K562 (cell line): ENCODE data around the gene SGK1. TPM values are rescaled to one million over a fixed set of nuclear protein-coding genes. Genes with fewer than 3 reads are reported as not detected.
A peak's percentile ranks its signal among the peaks of the same experiment; 100 is the strongest.

Experiments
- ATF6 ChIP-seq: sonication (generic); formaldehyde crosslinking; IDR thresholded peaks from 2 replicates; pipeline ENCODE4 v1.4.0; 2020; ENCODE audit warnings: mild to moderate bottlenecking, missing genetic modification reagents
- CBFA2T2 ChIP-seq: fragments of 450-650 bp; conservative IDR thresholded peaks from 2 replicates; pipeline ENCODE4 v1.6.1; 2017; ENCODE audit warnings: mild to moderate bottlenecking
- DMBX1 ChIP-seq: fragments of 250-450 bp; sonication (Bioruptor Pico); IDR thresholded peaks from 2 replicates; pipeline ENCODE4 v1.8.0; 2022; ENCODE audit warnings: inconsistent platforms, mild to moderate bottlenecking, moderate library complexity, borderline replicate concordance
- EP300 ChIP-seq: IDR thresholded peaks from 2 replicates; pipeline ENCODE4 v1.6.1; 2012; ENCODE audit warnings: low read length, improper control_type of control experiment
- ERF ChIP-seq: fragments of 450-650 bp; formaldehyde crosslinking; IDR thresholded peaks from 2 replicates; pipeline ENCODE4 v1.4.0; 2020; ENCODE audit warnings: mild to moderate bottlenecking, mixed read lengths
- ETS1 ChIP-seq: conservative IDR thresholded peaks from 2 replicates; pipeline ENCODE4 v1.6.1; 2011; ENCODE audit warnings: low read depth, mild to moderate bottlenecking, low read length; ENCODE audit not compliant: control insufficient read depth
- GATAD2A ChIP-seq: fragments of 450-650 bp; IDR thresholded peaks from 2 replicates; pipeline ENCODE4 v1.6.1; 2017
- GMEB1 ChIP-seq: fragments of 250-450 bp; sonication (Bioruptor Pico); IDR thresholded peaks from 2 replicates; pipeline ENCODE4 v1.4.0; 2020; ENCODE audit warnings: mild to moderate bottlenecking
- HDAC1 ChIP-seq, 2 experiments: fragments of 450-650 bp; IDR thresholded peaks; 2 replicates each; pipeline ENCODE4 v1.6.1; 2016 to 2017; ENCODE audit warnings: inconsistent platforms in 1 of 2, mild to moderate bottlenecking in 1 of 2, moderate library complexity in 1 of 2
- HDAC2 ChIP-seq: fragments of 450-650 bp; IDR thresholded peaks from 2 replicates; pipeline ENCODE4 v1.6.1; 2016; ENCODE audit warnings: mild to moderate bottlenecking
- HMGXB4 ChIP-seq: sonication (generic); formaldehyde crosslinking; IDR thresholded peaks from 2 replicates; pipeline ENCODE4 v1.8.1; 2023; ENCODE audit warnings: mild to moderate bottlenecking, missing genetic modification reagents
- JUN ChIP-seq, 2 experiments: sonication (generic) in 1 of 2; formaldehyde crosslinking in 1 of 2; IDR thresholded peaks; 2 replicates each; pipeline versions ENCODE4 v1.6.1 to v1.8.0; 2012 to 2022; ENCODE audit warnings: borderline replicate concordance in 2 of 2, mild to moderate bottlenecking in 2 of 2, improper control_type of control experiment in 1 of 2, low read depth in 1 of 2, low read length in 1 of 2, missing genetic modification reagents in 1 of 2
- TAL1 ChIP-seq: fragments of 450-650 bp; IDR thresholded peaks from 2 replicates; pipeline ENCODE4 v1.6.1; 2016; ENCODE audit warnings: mild to moderate bottlenecking
- TBL1XR1 ChIP-seq, 2 experiments: IDR thresholded peaks; 2 replicates each; pipeline ENCODE4 v1.6.1; 2012; ENCODE audit warnings: improper control_type of control experiment in 2 of 2, low read length in 2 of 2, mild to moderate bottlenecking in 1 of 2
- VEZF1 ChIP-seq: fragments of 200-800 bp; sonication (Bioruptor generic); IDR thresholded peaks from 2 replicates; pipeline ENCODE4 v1.6.1; 2017; ENCODE audit warnings: missing genetic modification characterization, missing compliant biosample characterization
- ZBTB9 ChIP-seq: fragments of 450-650 bp; formaldehyde crosslinking; IDR thresholded peaks from 2 replicates; pipeline ENCODE4 v1.4.0; 2020; ENCODE audit warnings: mild to moderate bottlenecking, moderate library complexity
- ZNF583 ChIP-seq: fragments of 250-450 bp; sonication (Bioruptor Pico); IDR thresholded peaks from 2 replicates; pipeline ENCODE4 v1.4.0; 2020
- ZNF644 ChIP-seq: fragments of 200-800 bp; sonication (Bioruptor generic); IDR thresholded peaks from 2 replicates; pipeline ENCODE4 v1.6.1; 2016; ENCODE audit warnings: low read depth, missing genetic modification characterization, missing compliant biosample characterization
- ZNF79 ChIP-seq: fragments of 250-450 bp; sonication (Bioruptor Pico); IDR thresholded peaks from 2 replicates; pipeline ENCODE4 v1.4.0; 2020; ENCODE audit warnings: low read depth, mild to moderate bottlenecking, moderate library complexity
- polyA plus RNA-seq, 8 experiments: library from polyadenylated mRNA; depleted of rRNA in 4 of 8; stranded (reverse) in 5 of 8; unstranded in 3 of 8; fragments of >200 nt; fragmentation: Nextera tagmentation in 2 of 8; fragmentation: Illumina TruSeq in 1 of 8; extraction: Ambion mirVana in 2 of 8; extraction: Trizol in 1 of 8; gene quantifications; 2 replicates each; pipeline versions ENCODE4 v1.2.1 to v1.2.3, GENCODE V29; 2011 to 2014; ENCODE audit warnings: inconsistent platforms in 1 of 8, missing spikeins in 1 of 8
- total RNA-seq, 7 experiments: library from RNA; depleted of rRNA in 6 of 7; stranded (reverse); fragments of >200 nt in 6 of 7; fragmentation: Illumina TruSeq in 2 of 7; extraction: Trizol in 2 of 7; gene quantifications; 2 replicates each; pipeline versions ENCODE4 v1.2.1 to v1.2.3, GENCODE V29; 2011 to 2021; ENCODE audit warnings: low replicate concordance in 1 of 7

SGK1 gene
- total and polyA plus RNA-seq, 9 of the 15 experiments (the other 6 are each of a cell fraction or from before 2014, with no cell fraction given) = 3.5 to 7.2 (median 3.9) TPM

GRCh38 chr6:134293659-134294161 lies 24.2 kb downstream of the SGK1 start (continued):
- TF ChIP-seq ZBTB9 (CRISPR knock-in tag) (no peak; the same call in 1 of the 2 replicates), DMBX1 (CRISPR knock-in tag) (no peak), ZNF644 (tag) (peak; percentile 72; the same call in 1 of the 2 replicates), JUN (IDR thresholded peaks at IDR 0.05; ENCODE audit: borderline replicate concordance, low read depth, low read length) (no peak), JUN (CRISPR knock-in tag; IDR thresholded peaks at IDR 0.05; ENCODE audit: borderline replicate concordance) (no peak), ZNF79 (CRISPR knock-in tag) (no peak), ZNF583 (no peak), EP300 (peak; percentile 61; the same call in 1 of the 2 replicates), ERF (no peak), GATAD2A (0 out of 2 replicates have a peak, but pooled peaks have one; percentile 14), TAL1 (peak; percentile 69), CBFA2T2 (peak; percentile 41; the same call in 1 of the 2 replicates), HDAC1 (IDR thresholded peaks at IDR 0.05) (peak in 1 of 2 experiments; percentile 28; a peak in 1 of 4 replicates), TBL1XR1 (IDR thresholded peaks at IDR 0.05; ENCODE audit: low read length in 2 of 2) (peak in 1 of 2 experiments; percentile 53; a peak in 1 of 4 replicates), HDAC2 (peak; percentile 48), VEZF1 (CRISPR knock-in tag) (no peak), ETS1 (no peak), GMEB1 (no peak), ATF6 (CRISPR knock-in tag) (no peak), HMGXB4 (CRISPR knock-in tag) (no peak)
